ENCODE data around the gene MICAL2.

Gene MICAL2

GRCh38 chr11:12117200-12117599 is 6.8 kb downstream of the MICAL2 start:
- no peak for DNase-seq (ENCODE audit: low read depth)

GRCh38 chr11:12117611-12118010 is 7.2 kb downstream of the MICAL2 start:
- no peak for DNase-seq (ENCODE audit: low read depth)

GRCh38 chr11:12118949-12119348 is 8.6 kb downstream of the MICAL2 start:
- no peak for DNase-seq (ENCODE audit: low read depth)

- no peak for DNase-seq (ENCODE audit: low read depth)
Observed at GRCh38 chr11:12119502-12119901, 9.1 kb downstream of the MICAL2 start.

- DNase-seq (ENCODE audit: low read depth): no peak
Observed at GRCh38 chr11:12120031-12121008, 9.9 kb downstream of the MICAL2 start.

- DNase-seq (ENCODE audit: low read depth): no peak
Observed at GRCh38 chr11:12121011-12121410, 10.6 kb downstream of the MICAL2 start.

- DNase-seq (ENCODE audit: low read depth): no peak
Observed at GRCh38 chr11:12121517-12121916, 11.1 kb downstream of the MICAL2 start.

- DNase-seq (ENCODE audit: low read depth): no peak
Observed at GRCh38 chr11:12122083-12122482, 11.7 kb downstream of the MICAL2 start.

GRCh38 chr11:12123273-12123672 is 12.9 kb downstream of the MICAL2 start:
- no peak for DNase-seq (ENCODE audit: low read depth)

- no peak for DNase-seq (ENCODE audit: low read depth)
Observed at GRCh38 chr11:12123799-12124198, 13.4 kb downstream of the MICAL2 start.

GRCh38 chr11:12124306-12124705 is 13.9 kb downstream of the MICAL2 start:
- no peak for DNase-seq (ENCODE audit: low read depth)

GRCh38 chr11:12125609-12126149 is 15.3 kb downstream of the MICAL2 start:
- no peak for DNase-seq (ENCODE audit: low read depth)

GRCh38 chr11:12126344-12127019 is 16.1 kb downstream of the MICAL2 start:
- no peak for DNase-seq (ENCODE audit: low read depth)

- no peak for DNase-seq (ENCODE audit: low read depth)
Observed at GRCh38 chr11:12127206-12127898, 17.0 kb downstream of the MICAL2 start.

GRCh38 chr11:12128301-12128751 is 17.9 kb downstream of the MICAL2 start:
- DNase-seq (ENCODE audit: low read depth): no peak

- DNase-seq (ENCODE audit: low read depth): no peak
Observed at GRCh38 chr11:12129227-12129626, 18.8 kb downstream of the MICAL2 start.

- DNase-seq (ENCODE audit: low read depth): no peak
Observed at GRCh38 chr11:12130180-12130980, 20.0 kb downstream of the MICAL2 start.

GRCh38 chr11:12131943-12132789 is 21.8 kb downstream of the MICAL2 start:
- DNase-seq (ENCODE audit: low read depth): no peak

GRCh38 chr11:12132790-12133145 is 22.4 kb downstream of the MICAL2 start:
- DNase-seq (ENCODE audit: low read depth): no peak

- no peak for DNase-seq (ENCODE audit: low read depth)
Observed at GRCh38 chr11:12133547-12134235, 23.3 kb downstream of the MICAL2 start.

Data from non-pigmented ciliary epithelial cell (primary cell).